Hepatic stellate cell (primary cell): ENCODE data around the gene ATP10D.
"Not testable (repeated sequence)": the region's sequence is repeated elsewhere in the genome, so short reads cannot be mapped to it uniquely, and the experiment has no call there.

ENCODE experiments used
- DNase-seq: peaks from one replicate; pipeline ENCODE4 v3.0.0; 2011; ENCODE audit warnings: low spot score

ATP10D gene

DNA sequence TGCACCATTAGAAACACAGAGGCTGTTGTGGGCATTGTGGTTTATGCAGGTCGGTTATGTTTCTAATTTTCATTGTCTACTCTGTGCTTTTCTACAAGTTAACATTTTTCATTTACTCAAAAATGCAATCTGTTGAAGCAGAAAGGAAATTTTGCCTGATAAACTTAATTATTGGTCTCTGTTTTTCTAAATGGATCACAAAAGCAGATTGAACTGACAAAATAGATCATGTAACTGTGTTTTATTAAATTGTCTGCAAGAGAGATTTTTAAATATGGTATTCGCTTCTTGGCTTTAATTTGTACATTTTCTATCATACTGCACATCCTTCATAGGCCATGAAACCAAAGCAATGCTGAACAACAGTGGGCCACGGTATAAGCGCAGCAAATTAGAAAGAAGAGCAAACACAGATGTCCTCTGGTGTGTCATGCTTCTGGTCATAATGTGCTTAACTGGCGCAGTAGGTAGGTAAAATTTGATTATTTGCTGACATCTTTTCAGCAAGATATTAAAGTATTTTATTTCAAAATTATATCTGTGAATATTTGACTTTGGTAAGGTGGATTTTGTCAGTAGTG lies 50.6 kb downstream of the ATP10D start:
- DNase-seq, result no peak

DNA sequence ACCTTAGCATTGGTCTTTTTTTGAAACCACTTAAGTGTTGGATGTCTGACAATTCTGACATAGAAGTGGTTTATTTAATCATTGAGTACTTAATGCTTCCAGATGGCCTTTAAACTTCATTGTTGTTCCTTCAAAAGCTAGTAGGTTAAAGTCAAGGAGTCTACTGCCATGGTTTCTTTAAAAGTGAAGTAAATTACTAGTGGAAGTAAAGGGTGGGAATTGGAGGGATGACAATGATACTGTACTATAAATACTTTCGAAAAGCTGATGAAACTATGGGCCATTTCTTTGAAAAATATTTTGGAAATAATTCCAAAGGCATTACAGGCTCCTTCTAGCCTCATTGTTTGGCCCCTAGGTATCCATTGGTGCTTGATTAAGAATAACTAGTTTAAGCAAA lies 51.9 kb downstream of the ATP10D start:
- no peak for DNase-seq

DNA sequence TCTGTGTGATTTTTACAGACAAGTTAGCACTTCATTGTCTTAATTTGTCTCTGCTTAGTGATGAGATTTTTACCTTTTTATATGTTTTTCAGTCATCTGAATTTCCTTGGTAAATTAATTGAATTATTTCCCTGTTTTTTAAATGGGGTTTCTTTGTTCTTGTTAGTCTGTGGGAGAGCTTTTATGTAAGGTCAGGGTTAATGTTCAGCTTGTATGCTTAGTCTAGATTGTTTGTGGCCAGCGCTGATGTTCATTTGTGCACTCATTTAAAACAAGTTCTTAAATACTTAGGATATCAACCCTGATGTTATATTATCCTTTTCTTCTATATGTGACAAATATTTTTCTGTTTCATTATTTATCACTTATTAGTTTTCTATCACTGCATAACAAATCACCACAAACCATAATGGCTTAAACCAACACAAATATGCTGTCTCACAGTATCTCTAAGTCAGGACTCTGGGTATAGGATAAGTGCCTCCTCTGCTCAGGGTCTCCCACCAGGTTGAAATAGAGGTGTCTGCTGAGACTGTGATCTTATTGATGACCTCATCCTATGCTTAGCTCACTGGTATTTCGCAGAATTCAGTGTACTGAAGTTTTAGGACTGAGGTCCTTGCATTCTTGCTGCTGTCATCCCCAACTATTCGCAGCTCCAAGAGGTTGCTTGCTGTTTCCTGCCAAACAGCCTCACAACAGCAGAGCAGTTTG lies 53.2 kb downstream of the ATP10D start:
- no peak for DNase-seq

DNA sequence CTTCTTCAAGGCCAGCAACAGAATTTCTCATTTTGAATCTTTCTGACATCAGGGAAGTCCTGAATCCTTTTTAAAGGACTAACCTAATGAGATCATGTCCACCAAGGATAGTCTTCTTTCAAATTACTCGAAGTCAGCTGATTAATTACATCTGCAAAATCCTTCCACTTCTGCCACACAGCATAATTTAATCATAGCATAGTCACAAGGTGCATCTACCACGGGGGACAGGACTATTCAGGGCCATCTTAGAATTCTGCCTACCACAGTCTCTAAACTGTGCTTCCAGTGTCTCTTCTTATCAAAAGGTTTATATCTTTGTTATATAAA lies 53.7 kb downstream of the ATP10D start:
- no peak for DNase-seq

DNA sequence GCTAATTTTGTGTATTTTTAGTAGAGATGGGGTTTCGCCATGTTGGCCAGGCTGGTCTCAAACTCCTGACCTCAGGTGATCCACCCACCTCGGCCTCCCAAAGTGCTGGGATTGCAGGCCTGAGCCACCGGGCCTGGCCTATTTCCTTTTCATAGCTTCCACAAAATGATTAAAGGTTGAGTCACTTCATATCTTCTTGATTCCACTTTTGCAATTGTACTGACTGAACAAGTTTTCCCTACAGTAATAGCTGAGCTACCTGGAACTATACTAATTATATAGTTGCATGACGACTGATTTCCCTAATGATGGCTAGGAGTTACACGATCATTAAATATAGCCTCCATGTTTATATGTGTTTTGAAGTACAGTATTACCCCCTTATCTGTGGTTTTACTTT lies 57.6 kb downstream of the ATP10D start:
- DNase-seq, result not testable (repeated sequence)

DNA sequence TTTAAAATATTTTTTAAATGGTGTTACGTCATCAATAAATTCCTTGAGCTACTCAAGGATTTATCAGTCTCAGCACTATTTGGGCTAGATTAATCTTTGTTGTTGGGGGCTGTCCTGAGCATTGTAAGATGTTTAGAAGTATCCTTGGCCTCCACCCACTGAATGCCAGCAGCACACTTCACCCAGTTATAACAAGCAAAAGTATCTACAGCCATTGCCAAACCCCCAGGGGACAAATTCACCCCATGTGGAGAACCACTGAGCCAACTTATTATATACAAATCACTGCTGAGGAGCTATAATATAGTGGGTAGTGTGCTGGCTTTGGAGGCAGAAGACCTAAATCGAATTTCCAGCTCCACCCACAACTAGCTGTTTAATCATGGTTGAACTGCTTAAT lies 58.3 kb downstream of the ATP10D start:
- no peak for DNase-seq

DNA sequence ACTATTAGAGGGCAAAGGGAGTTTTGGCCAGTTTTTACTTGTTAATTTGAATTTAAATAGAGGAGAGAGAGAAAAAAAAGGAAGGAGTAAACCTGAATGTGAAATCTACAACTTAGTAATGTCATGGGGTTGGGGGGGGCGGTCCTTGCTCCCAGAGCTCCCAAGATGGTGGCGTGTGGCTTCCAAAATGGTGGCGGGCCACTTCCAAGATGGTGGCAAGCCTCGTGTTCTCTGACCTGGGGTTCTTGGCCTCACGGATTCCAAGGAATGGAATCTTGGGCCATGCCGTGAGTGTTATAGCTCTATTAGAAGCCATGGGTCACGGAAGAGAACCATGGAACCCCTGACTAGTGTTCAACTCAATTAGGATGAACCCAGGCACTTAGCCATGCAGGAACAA lies 65.3 kb downstream of the ATP10D start:
- DNase-seq, result not testable (repeated sequence)

DNA sequence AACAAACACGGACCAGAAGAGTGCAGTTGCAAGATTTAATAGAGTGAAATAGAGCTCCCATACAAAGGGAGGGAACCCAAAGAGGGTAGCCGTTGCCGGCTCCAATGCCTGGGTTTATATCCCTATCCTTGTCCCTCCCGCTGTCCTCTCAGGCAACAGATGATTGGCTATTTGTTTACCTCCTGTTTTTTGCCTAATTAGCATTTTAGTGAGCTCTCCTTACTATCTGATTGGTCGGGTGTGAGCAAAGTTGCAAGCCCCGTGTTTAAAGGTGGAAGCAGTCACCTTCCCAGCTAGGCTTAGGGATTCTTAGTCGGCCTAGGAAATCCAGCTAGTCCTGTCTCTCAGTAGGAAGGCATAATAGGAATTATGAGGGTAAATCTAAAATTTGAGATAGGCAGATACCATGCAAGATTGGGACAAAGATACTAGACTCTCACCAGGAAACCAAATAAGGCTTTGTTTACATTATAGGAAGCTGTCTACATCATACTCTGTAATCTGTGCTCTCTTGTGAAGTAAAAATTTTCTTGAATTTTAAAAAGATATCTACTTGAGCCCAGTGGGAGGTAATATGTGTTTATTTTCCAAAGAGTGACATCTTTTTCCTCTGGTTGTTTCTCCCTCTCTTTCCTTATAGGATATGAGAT lies 65.9 kb downstream of the ATP10D start:
- DNase-seq, result no peak

DNA sequence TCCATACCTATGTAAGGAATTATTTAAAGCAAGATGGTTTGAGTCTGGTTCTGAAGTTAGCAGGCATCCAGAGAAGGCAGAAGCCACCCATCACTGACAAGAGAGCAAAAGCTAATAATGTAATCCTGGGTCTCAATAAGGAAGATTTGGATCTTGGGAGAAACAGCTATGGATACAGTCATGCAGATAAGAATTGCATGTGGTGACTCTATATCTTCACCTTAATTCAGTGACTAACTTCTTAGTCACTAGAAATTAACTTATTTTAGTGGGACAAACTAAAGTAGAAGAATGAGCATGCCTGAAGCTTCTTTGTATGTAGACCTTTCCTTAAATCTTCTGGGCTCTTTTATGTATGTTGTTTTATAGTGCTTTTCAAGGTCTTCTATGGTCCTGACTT lies 66.6 kb downstream of the ATP10D start:
- no peak for DNase-seq

DNA sequence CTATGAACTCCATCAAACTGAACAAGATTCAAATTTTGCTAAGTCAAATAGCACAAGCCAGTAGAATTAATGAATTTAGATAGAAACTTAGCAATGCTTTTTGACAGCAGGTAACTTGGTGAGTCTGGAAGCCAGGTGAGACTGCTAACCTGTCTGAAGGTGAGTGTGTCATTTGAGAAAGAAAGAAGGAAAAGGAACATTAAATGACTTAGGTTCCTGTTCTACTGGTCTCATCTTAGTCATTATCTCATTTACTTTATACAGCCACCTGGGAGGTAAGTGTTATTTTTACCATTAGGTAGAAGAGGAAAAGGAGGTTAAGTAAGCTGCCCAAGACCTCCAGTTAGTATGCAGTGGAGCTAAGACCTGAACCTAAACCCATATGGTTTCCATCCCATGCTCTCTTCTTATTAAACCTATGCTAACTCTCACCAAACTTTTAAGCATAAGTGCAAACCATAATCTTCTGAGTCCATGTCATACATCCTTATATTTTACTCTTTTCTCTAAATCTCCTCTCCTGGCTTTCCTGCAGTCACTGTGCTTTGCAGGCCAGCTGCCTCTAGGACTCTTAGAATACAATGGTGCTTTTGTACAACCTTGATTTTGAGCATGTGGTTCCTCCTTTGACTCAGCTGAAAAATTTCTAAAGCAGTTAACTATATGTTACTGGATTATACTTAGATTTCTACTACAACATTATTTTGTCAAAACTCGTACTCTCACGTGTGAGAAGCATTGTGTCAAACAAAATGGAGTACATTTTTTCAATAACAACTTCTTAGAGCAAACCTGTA lies 68.5 kb downstream of the ATP10D start:
- DNase-seq, result no peak

DNA sequence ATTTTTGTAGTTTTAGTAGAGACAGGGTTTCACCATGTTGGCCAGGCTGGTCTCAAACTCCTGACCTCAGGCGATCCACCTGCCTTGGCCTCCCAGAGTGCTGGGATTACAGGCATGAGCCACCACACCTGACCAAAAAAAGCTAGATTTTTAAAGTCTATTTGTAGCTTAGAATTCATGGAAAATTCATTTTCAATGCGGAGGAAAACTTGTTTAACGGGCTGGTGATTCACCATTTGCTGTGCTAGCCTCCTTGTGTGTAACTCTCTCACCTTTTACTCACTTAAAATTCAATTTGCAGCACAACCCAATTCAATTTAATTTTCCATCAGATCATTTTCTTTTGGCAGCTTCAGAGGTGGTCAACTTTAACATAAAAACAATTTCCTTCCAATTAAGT lies 70.8 kb downstream of the ATP10D start:
- not testable (repeated sequence) for DNase-seq

DNA sequence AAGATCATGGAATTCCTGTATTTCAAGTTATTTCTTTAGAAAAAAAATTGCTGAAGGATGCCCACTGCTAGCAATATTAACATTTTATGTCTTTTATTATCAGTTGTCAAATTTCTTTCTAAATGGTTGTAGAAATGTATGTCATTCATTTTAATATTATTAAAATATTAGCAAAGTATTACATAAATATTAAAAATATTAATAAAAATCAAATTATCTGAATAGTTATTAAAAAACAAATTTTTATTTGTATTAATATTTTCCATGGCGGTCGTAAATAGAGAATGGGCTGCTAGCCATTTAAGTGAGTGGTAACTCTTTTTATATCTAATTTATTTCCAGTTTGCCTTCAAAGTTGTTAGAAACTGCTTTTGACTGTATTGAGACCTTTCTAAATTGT lies 72.2 kb downstream of the ATP10D start:
- no peak for DNase-seq

DNA sequence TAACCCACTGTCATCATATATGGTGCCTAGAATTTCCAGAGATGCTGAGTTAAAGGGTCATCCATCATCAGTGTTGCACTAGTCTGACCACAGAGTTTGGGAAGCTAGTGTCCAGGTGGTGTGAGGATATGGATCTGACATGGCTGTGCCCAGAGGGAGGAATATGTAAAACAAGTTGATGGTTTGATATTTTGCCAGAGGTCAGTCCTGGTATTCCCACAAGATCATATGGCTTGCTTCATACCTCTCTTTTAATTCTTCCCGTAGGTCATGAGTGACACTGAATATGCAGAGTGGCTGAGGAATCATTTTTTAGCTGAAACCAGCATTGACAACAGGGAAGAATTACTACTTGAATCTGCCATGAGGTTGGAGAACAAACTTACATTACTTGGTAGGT lies 75.6 kb downstream of the ATP10D start:
- DNase-seq, result no peak

DNA sequence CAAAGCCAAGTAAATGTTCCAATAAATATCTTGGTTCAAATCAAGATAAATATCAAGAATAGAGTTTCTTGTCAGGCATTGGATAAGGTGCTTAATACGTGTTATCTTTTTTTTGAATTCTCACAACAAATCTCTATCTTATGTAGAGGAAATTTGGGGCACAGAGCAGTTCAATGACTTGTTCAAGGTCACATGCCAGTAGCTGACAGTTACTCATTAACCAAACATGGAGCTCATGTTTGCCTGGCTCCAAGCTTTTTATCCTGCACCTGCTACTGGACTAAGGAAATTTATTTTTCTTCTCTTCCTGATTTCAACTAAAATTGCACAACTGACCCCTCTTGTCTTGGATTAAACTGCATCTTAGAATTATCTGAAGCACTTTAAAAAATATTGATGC lies 76.3 kb downstream of the ATP10D start:
- DNase-seq, result no peak

DNA sequence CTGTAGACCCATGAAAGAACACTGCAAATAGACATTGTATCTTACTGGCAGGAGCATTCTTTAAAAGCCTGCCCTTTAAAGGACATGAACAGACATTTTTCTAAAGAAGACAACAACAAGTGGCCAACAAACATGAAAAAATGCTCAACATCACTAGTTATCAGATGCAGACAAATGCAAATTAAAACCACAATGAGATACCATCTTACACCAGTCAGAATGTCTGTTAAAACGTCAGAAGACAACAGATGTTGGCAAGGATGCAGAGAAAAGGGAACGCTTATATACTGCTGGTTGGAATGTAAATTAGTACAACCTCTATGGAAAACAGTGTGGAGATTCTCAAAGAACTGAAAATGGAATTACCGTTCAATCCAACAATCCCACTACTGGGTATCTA lies 77.2 kb downstream of the ATP10D start:
- DNase-seq, result no peak

DNA sequence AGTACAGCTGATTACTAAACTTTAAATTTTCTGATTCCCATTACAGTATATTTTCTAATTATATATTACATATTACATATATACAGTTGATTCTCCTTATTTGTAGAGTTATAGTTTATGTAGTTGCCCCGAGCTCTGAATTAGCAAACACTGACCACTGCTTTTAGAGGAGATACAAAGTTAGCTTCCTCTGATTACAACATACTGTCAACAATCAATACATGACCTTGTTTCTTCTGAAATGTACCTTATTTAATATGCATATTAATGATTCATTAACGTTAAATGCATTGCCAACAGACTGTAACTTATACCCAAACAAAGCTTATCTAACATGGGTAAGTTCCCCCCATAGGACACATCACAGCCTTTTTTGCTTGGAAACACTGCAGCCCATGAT lies 81.5 kb downstream of the ATP10D start:
- no peak for DNase-seq

DNA sequence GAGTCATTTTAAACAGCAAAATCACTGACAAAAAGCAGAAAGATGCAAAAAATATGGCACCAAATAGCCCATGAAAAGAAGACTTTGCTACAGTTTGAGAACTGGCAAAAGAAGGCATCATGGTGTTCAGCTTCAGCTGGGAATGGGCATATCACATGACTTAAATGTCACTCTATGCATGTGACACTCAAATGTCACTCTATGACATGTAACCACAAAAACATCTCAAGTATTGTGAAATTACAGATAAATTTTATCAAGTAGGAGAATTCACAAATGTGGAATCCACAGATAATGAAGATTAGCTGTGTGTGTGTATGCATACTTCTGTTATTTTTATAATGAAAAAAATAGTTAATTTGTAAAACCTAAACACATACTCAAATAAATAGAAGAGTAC lies 81.9 kb downstream of the ATP10D start:
- DNase-seq, result no peak

DNA sequence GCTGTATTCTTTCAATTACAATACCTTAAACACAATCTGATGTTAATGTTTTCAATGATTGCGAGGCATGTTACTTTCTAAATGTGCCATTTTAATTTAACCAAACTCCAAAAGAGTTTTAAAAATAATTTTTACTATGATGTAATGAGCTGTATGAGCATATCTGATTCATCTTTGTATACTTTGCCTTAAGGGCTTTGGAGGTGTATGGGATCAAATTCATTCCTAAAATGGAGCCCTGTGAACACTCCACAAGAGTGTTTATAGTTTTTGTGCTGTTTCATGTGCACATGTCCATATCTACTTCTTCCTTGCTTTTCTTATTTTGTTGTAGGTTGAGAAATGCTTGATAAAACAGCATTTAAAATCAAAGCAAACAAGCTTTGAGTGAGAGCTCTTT lies 82.4 kb downstream of the ATP10D start:
- DNase-seq, result no peak

DNA sequence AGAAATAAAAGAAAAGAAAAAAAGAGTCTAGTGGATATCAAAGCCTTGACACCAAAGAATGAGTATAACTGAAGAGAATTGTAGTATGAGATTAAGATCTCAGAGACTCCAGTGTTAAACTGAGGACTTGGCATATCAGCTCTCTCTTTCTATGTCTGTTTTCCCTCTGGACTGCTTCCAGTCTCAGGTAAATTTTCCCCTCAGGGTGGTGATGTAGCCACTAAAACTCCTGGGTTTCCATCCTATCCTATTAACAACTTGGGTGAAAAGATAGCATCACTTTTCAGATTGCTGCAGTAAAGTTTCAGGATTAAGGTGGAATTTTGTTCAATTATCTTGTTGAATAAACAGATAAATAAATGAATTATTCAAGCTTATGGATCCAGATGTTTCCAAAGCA lies 85.7 kb downstream of the ATP10D start:
- no peak for DNase-seq

DNA sequence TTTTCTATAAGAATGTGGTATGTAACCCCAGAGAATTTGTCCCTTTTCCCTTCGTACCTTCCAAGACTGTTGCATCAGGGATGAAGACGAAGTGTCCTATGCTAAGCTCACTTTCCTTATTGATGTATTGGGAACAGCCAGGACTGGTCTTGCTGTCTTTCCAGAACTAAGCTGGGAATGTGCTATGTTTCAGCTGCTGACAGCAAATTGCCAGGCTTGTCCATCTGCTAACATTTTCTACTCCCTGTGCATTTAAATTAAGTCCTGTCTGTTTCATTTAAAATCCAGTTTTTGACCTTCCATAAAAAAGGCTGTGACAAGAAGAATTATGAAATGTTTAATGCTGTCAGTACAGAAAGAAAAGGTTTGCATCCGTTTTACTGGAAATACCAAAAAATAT lies 87.9 kb downstream of the ATP10D start:
- DNase-seq, result no peak

DNA sequence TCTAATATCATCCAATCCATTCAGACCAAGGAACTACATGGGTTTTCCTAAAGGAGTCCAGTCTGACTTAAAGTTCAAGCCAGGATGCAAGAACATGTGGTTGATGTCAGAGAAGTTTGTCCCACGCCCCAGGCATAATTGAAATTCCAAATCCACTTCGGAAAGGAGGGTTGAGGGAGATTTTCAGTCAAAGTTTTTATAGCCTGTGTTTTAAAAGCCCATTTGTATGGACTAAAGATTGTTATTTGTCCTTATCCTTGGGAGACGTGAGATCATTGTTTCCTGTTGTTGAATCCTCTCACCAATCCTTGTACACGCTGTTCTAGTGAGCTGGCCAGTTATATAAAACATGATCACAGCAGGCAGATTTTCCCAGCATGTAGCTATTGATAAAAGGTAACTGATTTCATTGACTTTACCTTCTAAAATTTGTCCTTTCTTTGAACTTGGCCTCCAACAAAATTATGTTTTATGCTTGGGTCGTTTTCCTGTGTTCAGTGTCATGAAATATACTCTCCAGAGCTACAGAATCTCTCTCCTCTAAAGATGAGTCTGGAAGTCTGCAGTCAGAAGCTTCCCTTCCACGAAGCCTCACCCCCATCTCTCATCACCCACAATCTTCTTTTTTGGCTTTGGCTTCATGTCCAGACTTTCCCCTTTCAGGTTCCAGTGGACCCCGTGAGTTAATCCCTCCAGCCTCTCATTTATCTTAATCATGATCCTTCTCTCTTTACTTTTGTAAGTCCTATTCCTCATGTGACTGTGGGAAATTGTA lies 92.9 kb downstream of the ATP10D start:
- DNase-seq, result peak; percentile 14

DNA sequence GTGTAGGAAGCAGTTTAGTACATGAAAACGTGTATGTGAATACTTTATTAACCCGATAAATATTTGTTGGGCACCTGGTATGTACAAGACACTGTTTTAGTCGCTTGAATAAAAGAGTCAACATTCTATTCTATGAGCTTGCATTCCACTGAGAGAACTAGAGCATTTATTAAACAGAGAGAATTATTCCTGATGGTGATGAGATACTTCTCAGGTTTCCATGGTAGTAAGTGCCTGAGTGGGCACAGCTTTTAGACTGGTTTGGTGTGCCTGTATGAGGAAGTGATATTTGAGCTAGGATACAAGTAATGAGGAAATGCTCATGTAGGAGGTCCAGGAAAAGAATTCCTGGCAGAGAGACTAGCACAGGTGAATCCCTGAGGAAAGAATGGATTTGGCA lies 94.2 kb downstream of the ATP10D start:
- DNase-seq, result no peak
